CD4-positive, alpha-beta T cell treated with Interleukin-10 for 1 hour (primary cell): ENCODE data around the gene LRP5.
"Not testable (repeated sequence)": the region's sequence is repeated elsewhere in the genome, so short reads cannot be mapped to it uniquely, and the experiment has no call there.

Source experiments
- DNase-seq: peaks from one replicate; pipeline ENCODE4 v3.0.0-alpha.2; 2020

LRP5 gene

GRCh38 chr11:68398995-68399851 lies 86.8 kb downstream of the LRP5 start:
- DNase-seq: no peak

- DNase-seq: no peak
Observed at GRCh38 chr11:68399916-68400315, 87.5 kb downstream of the LRP5 start.

DNA sequence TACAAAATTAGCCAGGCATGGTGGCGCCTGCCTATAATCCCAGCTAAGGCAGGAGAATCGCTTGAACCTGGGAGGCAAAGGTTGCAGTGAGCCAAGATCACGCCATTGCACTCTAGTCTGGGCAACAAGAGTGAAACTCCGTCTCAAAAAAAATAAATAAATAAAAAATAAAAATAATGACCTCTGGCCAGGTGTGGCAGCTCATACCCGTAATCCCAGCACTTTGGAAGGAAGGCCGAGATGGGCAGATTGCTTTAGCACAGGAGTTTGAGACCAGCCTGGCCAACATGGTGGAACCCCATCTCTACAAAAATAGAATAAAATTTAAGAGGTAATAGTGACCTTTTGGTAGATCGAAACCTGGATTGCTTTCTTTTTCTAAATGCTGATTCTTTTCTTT lies 88.2 kb downstream of the LRP5 start:
- DNase-seq: not testable (repeated sequence)

GRCh38 chr11:68401856-68402255 lies 89.5 kb downstream of the LRP5 start:
- DNase-seq: no peak

GRCh38 chr11:68402355-68403031 lies 90.1 kb downstream of the LRP5 start:
- DNase-seq: no peak

DNA sequence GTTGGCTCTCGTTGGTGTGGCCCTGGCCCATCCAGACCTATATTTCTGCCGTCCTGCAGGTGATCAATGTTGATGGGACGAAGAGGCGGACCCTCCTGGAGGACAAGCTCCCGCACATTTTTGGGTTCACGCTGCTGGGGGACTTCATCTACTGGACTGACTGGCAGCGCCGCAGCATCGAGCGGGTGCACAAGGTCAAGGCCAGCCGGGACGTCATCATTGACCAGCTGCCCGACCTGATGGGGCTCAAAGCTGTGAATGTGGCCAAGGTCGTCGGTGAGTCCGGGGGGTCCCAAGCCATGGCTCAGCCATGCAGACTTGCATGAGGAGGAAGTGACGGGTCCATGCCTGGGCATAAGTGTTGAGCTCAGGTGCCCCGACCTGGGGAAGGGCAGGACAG lies 91.0 kb downstream of the LRP5 start:
- no peak for DNase-seq

- DNase-seq: no peak
Observed at GRCh38 chr11:68403831-68404230, 91.4 kb downstream of the LRP5 start.

- DNase-seq: no peak
Observed at GRCh38 chr11:68406324-68407313, 94.2 kb downstream of the LRP5 start.

GRCh38 chr11:68408512-68408911 lies 96.1 kb downstream of the LRP5 start:
- no peak for DNase-seq

DNA sequence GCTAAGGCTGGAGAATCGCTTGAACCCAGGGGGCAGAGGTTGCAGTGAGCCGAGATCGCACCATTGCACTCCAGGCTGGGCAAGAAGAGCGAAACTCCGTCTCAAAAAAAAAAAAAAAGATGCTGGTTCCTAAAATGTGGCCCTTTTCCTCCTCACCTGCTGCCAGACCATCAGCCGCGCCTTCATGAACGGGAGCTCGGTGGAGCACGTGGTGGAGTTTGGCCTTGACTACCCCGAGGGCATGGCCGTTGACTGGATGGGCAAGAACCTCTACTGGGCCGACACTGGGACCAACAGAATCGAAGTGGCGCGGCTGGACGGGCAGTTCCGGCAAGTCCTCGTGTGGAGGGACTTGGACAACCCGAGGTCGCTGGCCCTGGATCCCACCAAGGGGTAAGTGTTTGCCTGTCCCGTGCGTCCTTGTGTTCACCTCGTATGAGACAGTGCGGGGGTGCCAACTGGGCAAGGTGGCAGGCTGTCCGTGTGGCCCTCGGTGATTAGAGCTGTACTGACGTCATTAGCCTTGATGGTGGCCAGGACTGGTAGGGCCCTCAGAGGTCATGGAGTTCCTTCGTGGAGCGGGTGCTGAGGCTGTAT lies 97.5 kb downstream of the LRP5 start:
- DNase-seq: no peak

GRCh38 chr11:68411501-68411991 lies 99.2 kb downstream of the LRP5 start:
- DNase-seq: no peak

DNA sequence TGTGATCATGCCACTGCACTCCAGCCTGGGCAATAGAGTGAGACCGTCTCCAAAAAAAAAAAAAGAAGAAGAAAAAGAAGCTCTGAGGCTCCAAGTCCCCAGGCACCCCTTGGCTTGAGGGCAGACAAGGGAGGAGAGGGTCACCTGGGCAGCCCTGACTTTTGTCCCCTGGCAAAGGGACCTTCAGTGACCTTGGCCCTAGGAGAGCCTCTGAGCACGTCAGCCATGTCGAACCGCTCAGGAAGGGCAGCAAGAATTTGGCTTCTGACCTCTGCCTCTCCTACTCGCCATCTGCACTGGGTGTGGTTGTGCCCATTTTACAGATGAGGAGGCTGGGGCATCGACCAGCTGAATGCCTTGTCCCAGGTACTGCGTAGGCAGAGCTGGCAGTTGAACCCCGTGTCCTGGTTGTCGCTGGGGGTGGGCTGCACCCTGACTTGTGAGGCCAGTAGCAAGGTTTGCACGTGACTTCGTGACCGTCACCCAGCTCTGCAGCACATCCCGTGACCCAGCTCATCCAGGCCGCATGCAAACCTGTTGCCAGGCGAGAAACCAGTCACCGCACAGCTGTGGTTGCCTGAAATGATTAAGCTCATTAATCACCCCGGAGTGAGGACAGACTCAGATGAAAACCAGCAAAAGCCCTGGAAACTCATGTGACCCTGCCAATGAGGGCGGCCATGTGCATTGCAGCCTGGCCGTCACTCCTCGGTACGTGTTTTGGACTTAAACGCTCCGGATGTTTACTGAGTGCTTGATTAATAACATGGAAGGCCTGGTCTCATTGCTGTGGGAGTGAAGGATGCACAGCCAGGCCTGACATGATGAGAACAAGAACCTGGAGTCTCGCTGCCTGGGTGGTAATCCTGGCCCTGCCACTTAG lies 100.4 kb downstream of the LRP5 start:
- no peak for DNase-seq

- DNase-seq: no peak
Observed at GRCh38 chr11:68413591-68413999, 101.2 kb downstream of the LRP5 start.

GRCh38 chr11:68414496-68415221 lies 102.3 kb downstream of the LRP5 start:
- DNase-seq: no peak

GRCh38 chr11:68416070-68416578 lies 103.7 kb downstream of the LRP5 start:
- DNase-seq: no peak

DNA sequence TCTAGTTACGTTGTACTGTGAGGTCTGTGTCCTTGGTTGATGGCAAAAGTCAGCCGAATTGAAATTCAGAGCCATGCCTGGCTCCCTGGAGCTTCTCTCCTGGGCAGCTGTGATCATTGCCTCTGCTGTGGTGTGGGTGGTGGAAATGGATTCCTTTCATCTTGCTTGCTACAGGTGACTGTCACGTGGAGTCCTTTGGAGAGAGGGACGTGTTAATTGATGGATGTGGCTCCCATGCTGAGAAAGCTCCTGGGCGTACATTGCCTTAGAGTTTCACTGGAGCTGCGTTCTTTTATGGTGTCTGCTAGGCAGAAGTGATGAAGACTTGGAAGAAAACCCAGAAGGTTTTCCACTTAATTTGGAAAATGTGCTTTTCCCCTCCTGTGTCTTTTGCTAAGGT lies 106.3 kb downstream of the LRP5 start:
- no peak for DNase-seq

DNA sequence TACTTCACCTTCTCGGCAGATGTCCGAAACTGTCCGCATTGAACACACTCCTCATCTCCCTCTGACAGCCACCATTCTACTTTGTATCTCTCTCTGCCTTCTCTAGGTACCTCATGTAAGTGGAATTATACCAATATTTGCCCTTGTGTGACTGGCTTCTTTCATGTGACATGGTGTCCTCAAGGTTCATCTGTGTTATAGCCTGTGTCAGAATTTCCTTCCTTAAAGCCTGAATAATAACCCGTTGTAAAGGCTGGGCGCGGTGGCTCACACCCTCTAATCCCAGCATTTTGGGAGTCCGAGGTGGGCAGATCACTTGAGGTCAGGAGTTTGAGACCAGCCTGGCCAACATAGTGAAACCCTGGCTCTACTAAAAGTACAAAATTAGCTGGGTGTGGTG lies 107.8 kb downstream of the LRP5 start:
- no peak for DNase-seq

- DNase-seq: no peak
Observed at GRCh38 chr11:68423481-68423880, 111.1 kb downstream of the LRP5 start.

DNA sequence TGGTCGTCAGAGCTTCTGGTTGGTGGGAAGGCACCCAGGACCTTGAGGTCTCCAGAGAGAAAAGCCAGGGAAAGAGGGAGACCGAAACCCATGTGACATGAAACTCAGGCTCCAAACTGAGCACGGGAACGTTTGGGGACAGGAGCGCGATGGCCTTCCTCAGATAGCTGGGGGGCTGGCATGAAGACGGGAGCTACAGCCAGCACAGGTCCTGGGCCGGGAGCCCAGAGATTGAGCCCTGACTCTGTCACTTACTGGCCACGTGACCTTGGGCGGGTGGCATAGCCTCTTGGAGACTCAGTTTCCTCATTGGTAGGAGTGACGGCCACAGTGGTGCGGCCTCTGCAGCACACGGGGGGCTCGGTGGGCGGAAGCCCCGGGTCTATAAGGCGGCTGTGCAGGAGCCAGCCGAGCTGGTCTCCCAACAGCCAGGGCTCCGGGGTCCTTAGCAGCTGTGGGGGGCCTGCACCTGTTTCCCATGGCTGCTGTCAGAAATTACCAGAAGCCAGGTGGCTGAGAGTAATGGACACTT lies 111.8 kb downstream of the LRP5 start:
- DNase-seq: no peak
